ENCODE results near the gene ENKUR.

Gene ENKUR

GRCh38 chr10:24950439-24950838 lies 65.5 kb downstream of the ENKUR start:
- H3K27ac ChIP-seq (ENCODE audit: low read depth, low read length, poor library complexity, severe bottlenecking) = no peak overlapping the region
- no peak for TF ChIP-seq CTCF (IDR thresholded peaks at IDR 0.05; ENCODE audit: low read length)
- TF ChIP-seq EZH2 (IDR thresholded peaks at IDR 0.05; ENCODE audit: borderline replicate concordance, low read length) = no peak
- no peak overlapping the region for H2AFZ ChIP-seq (ENCODE audit: low read length)
- H3K4me1 ChIP-seq (ENCODE audit: insufficient read depth, low read length, severe bottlenecking) = no peaks in the 10 kb centered on the region
- no peaks in the 10 kb centered on the region for H3K27me3 ChIP-seq (ENCODE audit: insufficient read depth, low read length)
- no peaks in the 10 kb centered on the region for H3K36me3 ChIP-seq (ENCODE audit: insufficient read depth, low read length)
- no peaks in the 10 kb centered on the region for H3K9me3 ChIP-seq (ENCODE audit: low read length)
- H3K79me2 ChIP-seq (ENCODE audit: insufficient read depth, low read length) = no peaks in the 10 kb centered on the region
- H3F3A ChIP-seq (ENCODE audit: insufficient read depth, low read length) = no peaks in the 10 kb centered on the region
- no peaks in the 10 kb centered on the region for H3K9me2 ChIP-seq (ENCODE audit: low read depth, low read length)
- H4K20me1 ChIP-seq (ENCODE audit: insufficient read depth, low read length) = no peaks in the 10 kb centered on the region
- no peak overlapping the region for H3K4me3 ChIP-seq (ENCODE audit: low read depth, low read length, poor library complexity, severe bottlenecking)
- H3K9ac ChIP-seq (ENCODE audit: low read length) = no peak overlapping the region
- H3K4me2 ChIP-seq (ENCODE audit: low read length) = no peak overlapping the region

- Histone ChIP-seq H3K4me3 (ENCODE audit: low read depth, low read length, poor library complexity, severe bottlenecking) (no peak overlapping the region), H3K9me3 (ENCODE audit: low read length) (no peaks in the 10 kb centered on the region), H3K4me2 (ENCODE audit: low read length) (no peak overlapping the region), H3K4me1 (ENCODE audit: insufficient read depth, low read length, severe bottlenecking) (no peaks in the 10 kb centered on the region), H3K79me2 (ENCODE audit: insufficient read depth, low read length) (no peaks in the 10 kb centered on the region), H3F3A (ENCODE audit: insufficient read depth, low read length) (no peaks in the 10 kb centered on the region), H3K27me3 (ENCODE audit: insufficient read depth, low read length) (no peaks in the 10 kb centered on the region), H3K9me2 (ENCODE audit: low read depth, low read length) (no peaks in the 10 kb centered on the region), H4K20me1 (ENCODE audit: insufficient read depth, low read length) (no peaks in the 10 kb centered on the region), H3K36me3 (ENCODE audit: insufficient read depth, low read length) (no peaks in the 10 kb centered on the region), H3K9ac (ENCODE audit: low read length) (no peak overlapping the region), H3K27ac (ENCODE audit: low read depth, low read length, poor library complexity, severe bottlenecking) (no peak overlapping the region), H2AFZ (ENCODE audit: low read length) (no peak overlapping the region)
- no peak for TF ChIP-seq EZH2 (IDR thresholded peaks at IDR 0.05; ENCODE audit: borderline replicate concordance, low read length)
- no peak for TF ChIP-seq CTCF (IDR thresholded peaks at IDR 0.05; ENCODE audit: low read length)
Measured at GRCh38 chr10:24949616-24950015, 66.3 kb downstream of the ENKUR start.

- Histone ChIP-seq H3K4me1 (ENCODE audit: insufficient read depth, low read length, severe bottlenecking) (no peaks in the 10 kb centered on the region), H3K36me3 (ENCODE audit: insufficient read depth, low read length) (no peaks in the 10 kb centered on the region), H2AFZ (ENCODE audit: low read length) (no peak overlapping the region), H3K9ac (ENCODE audit: low read length) (no peak overlapping the region), H3K9me2 (ENCODE audit: low read depth, low read length) (no peaks in the 10 kb centered on the region), H3K27ac (ENCODE audit: low read depth, low read length, poor library complexity, severe bottlenecking) (no peak overlapping the region), H3K4me2 (ENCODE audit: low read length) (no peak overlapping the region), H3F3A (ENCODE audit: insufficient read depth, low read length) (no peaks in the 10 kb centered on the region), H3K9me3 (ENCODE audit: low read length) (no peaks in the 10 kb centered on the region), H3K4me3 (ENCODE audit: low read depth, low read length, poor library complexity, severe bottlenecking) (no peak overlapping the region), H4K20me1 (ENCODE audit: insufficient read depth, low read length) (no peaks in the 10 kb centered on the region), H3K27me3 (ENCODE audit: insufficient read depth, low read length) (no peaks in the 10 kb centered on the region), H3K79me2 (ENCODE audit: insufficient read depth, low read length) (no peaks in the 10 kb centered on the region)
- no peak for TF ChIP-seq EZH2 (IDR thresholded peaks at IDR 0.05; ENCODE audit: borderline replicate concordance, low read length)
- TF ChIP-seq CTCF (IDR thresholded peaks at IDR 0.05; ENCODE audit: low read length) = no peak
Measured at GRCh38 chr10:24947304-24948097, 68.5 kb downstream of the ENKUR start.

Measured in OCI-LY1 (cell line).